Adrenal gland (tissue), 12 donors: Measurements from ENCODE around the gene NPPB. TPM values are rescaled to one million over a fixed set of nuclear protein-coding genes. Genes with fewer than 3 reads are reported as not detected.

ENCODE experiments used
- DNase-seq, 7 donors: peaks; one replicate each; pipeline ENCODE4 v3.0.0-alpha.2; 2019 to 2020
- H3K27ac ChIP-seq, 5 donors: fragments of 200-600 bp; sonication (generic) in 4 of 5; 1 replicate in 3 of 5; 2 replicates in 2 of 5; pipeline versions ENCODE4 v1.5.1 to v1.8.0; 2016 to 2020; ENCODE audit warnings: mild to moderate bottlenecking in 1 of 5
- H3K27me3 ChIP-seq: fragments of 200-600 bp; 2 replicates; pipeline ENCODE4 v1.8.0; 2021
- H3K36me3 ChIP-seq, 2 donors: fragments of 200-600 bp; replicated peaks in 1 of 2; 1 replicate in 1 of 2; 2 replicates in 1 of 2; pipeline versions ENCODE4 v1.5.1 to v1.8.0; 2018 to 2022
- H3K4me1 ChIP-seq, 2 donors: fragments of 200-600 bp; replicated peaks in 1 of 2; 1 replicate in 1 of 2; 2 replicates in 1 of 2; pipeline versions ENCODE4 v1.5.1 to v1.8.0; 2018 to 2021
- H3K4me3 ChIP-seq, 4 donors: fragments of 200-600 bp; sonication (generic) in 3 of 4; one replicate each; pipeline ENCODE4 v1.5.1; 2016 to 2018
- H3K9me3 ChIP-seq, 3 donors: fragments of 200-600 bp; sonication (generic) in 1 of 3; replicated peaks in 1 of 3; 1 replicate in 2 of 3; 2 replicates in 1 of 3; pipeline versions ENCODE4 v1.5.1 to v1.8.0; 2016 to 2021
- POLR2A ChIP-seq, 2 donors: fragments of 450-650 bp; IDR thresholded peaks; one replicate each; pipeline ENCODE4 v1.6.1; 2017; ENCODE audit warnings: antibody characterized with exemption in 2 of 2, mild to moderate bottlenecking in 2 of 2, moderate library complexity in 1 of 2
- WGBS, 4 donors: extraction: QIAGEN DNeasy Blood & Tissue Kit in 2 of 4; methylation state at CpG; one replicate each; pipeline versions ENCODE4 v1.1.5 to v1.1.7; 2013 to 2017; 5-methylcytosine and 5-hydroxymethylcytosine counted together
- intact Hi-C, 2 donors: fragments of 100-400 bp; cut with DNase I; formaldehyde crosslinking; loops; one replicate each; pipeline versions ENCODE4 v1.14.1 to v1.15.0; 2022 to 2023
- polyA plus RNA-seq, 3 donors: library from polyadenylated mRNA; stranded (reverse); fragments of 200-250 nt in 2 of 3; fragments of 350-450 nt in 1 of 3; fragmentation: Illumina TruSeq in 1 of 3; extraction: RNeasy Lipid Tissue Mini Kit (QIAGEN cat#74804) in 1 of 3; gene quantifications; one replicate each; pipeline ENCODE4 v1.2.3, GENCODE V29; 2013 to 2014
- total RNA-seq, 9 donors: library from RNA; depleted of rRNA in 4 of 9; stranded (reverse); fragments of >200 nt in 4 of 9; fragments of 120-200 nt in 1 of 9; fragmentation: NEBNext Ultra II Directional in 1 of 9; extraction: Animal tissue kit (Norgen Biotek cat#: 25700) in 1 of 9; gene quantifications; one replicate each; pipeline versions ENCODE4 v1.1.0 to v1.2.4, GENCODE V29; 2013 to 2023
- TF ChIP-seq, protein P1 (sequence below), 6 experiments: fragments of 450-650 bp in 4 of 6; fragments of 200-600 bp in 2 of 6; sonication (generic) in 1 of 6; IDR thresholded peaks; 1 replicate in 5 of 6; 2 replicates in 1 of 6; pipeline versions ENCODE4 v1.5.1 to v1.8.0; 2016 to 2021; ENCODE audit warnings: antibody characterized with exemption in 6 of 6, mild to moderate bottlenecking in 2 of 6, moderate library complexity in 1 of 6
- donor health status: healthy with polysubstance abuse.
- donor health status: Bipolar disorder and iron deficiency.
- donor health status: DM: yes; HTN: yes; CAD: no.
- donor health status: DM: no; HTN: no; CAD: no.
- donor health status: DM: no; HTN: no; CAD: no.
- donor health status: DM: yes; HTN: yes; CAD: no.

The NPPB gene
- total and polyA plus RNA-seq, 12 donors: 1.1 TPM; not detected in 11

GRCh38 chr1:11842154-11843041 lies 16.3 kb downstream of the NPPB start:
- DNase-seq: peak in 2 of 7 donors; percentile 37 to 50
- Histone ChIP-seq H3K27me3 (no peaks in the 10 kb centered on the region), H3K27ac (peak overlapping the region in 1 of 5 donors; percentile 23), H3K36me3 (peaks cover 0 to 61% of the 10 kb centered on the region in 2 donors), H3K9me3 (no peaks in the 10 kb centered on the region), H3K4me1 (peaks cover 0 to 13% of the 10 kb centered on the region in 2 donors), H3K4me3 (no peak overlapping the region)
- TF ChIP-seq POLR2A (IDR thresholded peaks at IDR 0.05): no peak
- TF ChIP-seq, protein P1, sequence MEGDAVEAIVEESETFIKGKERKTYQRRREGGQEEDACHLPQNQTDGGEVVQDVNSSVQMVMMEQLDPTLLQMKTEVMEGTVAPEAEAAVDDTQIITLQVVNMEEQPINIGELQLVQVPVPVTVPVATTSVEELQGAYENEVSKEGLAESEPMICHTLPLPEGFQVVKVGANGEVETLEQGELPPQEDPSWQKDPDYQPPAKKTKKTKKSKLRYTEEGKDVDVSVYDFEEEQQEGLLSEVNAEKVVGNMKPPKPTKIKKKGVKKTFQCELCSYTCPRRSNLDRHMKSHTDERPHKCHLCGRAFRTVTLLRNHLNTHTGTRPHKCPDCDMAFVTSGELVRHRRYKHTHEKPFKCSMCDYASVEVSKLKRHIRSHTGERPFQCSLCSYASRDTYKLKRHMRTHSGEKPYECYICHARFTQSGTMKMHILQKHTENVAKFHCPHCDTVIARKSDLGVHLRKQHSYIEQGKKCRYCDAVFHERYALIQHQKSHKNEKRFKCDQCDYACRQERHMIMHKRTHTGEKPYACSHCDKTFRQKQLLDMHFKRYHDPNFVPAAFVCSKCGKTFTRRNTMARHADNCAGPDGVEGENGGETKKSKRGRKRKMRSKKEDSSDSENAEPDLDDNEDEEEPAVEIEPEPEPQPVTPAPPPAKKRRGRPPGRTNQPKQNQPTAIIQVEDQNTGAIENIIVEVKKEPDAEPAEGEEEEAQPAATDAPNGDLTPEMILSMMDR (IDR thresholded peaks at IDR 0.05): no peak
- intact Hi-C loops: loop anchor here (10.0 kb wide), 1 partner anchor 122 kb away; no protein-coding TSS in a partner anchor
- 51 to 67% (median 62%) methylated on average over 18 to 19 of the region's 19 CpGs for WGBS, 4 donors

DNA sequence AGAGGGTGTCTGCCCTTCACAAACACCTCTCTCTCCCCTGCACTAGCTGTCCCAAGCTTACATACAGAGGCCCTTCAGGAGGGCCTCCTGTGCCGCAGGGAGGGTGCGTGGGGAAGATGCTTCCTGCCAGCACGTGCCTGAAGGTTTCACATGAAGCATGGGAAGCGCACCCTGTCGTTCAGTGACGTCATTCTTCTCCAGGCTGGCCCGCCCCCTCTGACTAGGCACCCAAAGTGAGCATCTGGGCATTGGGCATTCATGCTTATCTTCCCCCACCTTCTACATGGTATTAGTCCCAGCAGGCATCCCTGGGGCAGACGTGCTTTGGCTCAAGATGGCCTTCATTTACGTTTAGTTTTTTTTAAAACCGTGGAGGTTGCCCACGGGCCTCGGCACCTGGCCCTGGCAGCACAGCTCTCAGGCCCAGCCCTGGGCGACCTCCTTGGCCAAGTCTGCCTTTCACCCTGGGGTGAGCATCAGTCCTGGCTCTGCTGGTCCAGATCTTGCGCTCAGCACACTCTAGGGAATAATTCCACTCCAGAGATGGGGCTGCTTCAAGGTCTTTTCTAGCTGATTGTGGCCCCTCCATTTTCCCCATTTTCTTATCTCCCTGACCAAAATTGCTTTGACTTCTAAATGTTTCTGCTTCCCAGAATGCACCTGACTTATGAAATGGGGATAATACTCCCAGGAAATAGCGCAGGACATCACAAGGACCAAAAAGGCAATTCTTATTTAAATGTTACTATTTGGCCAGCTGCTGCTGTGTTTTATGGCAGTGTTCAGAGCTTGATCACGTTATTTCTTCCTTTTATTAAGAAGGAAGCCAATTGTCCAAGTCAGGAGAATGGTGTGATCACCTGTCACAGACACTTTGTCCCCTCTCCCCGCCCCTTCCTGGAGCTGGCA lies 17.2 kb downstream of the NPPB start:
- H3K4me1 ChIP-seq: peaks cover 0 to 13% of the 10 kb centered on the region in 2 donors
- H3K27me3 ChIP-seq: no peaks in the 10 kb centered on the region
- H3K36me3 ChIP-seq: peaks cover 0 to 70% of the 10 kb centered on the region in 2 donors
- TF ChIP-seq, protein P1 (IDR thresholded peaks at IDR 0.05): no peak
- TF ChIP-seq POLR2A (IDR thresholded peaks at IDR 0.05): no peak
- intact Hi-C loops: loop anchor here (10.0 kb wide), 1 partner anchor 123 kb away; no protein-coding TSS in a partner anchor
- H3K4me3 ChIP-seq: no peak overlapping the region
- peak overlapping the region in 1 of 5 donors; percentile 23 for H3K27ac ChIP-seq
- peak in 1 of 7 donors; percentile 66 for DNase-seq
- H3K9me3 ChIP-seq: no peaks in the 10 kb centered on the region
- WGBS, 4 donors: 63 to 71% (median 71%) methylated on average over 14 to 17 of the region's 17 CpGs

GRCh38 chr1:11839727-11840705 lies 18.7 kb downstream of the NPPB start:
- intact Hi-C loops: loop anchor here (5.0 to 10.0 kb wide), 2 partner anchors 57 to 125 kb away; no protein-coding TSS in a partner anchor
- no peak overlapping the region for H3K27ac ChIP-seq
- no peak for DNase-seq
- peaks cover 0 to 82% of the 10 kb centered on the region in 2 donors for H3K36me3 ChIP-seq
- WGBS, 4 donors: 86 to 91% (median 86%) methylated on average over 14 to 20 of the region's 20 CpGs
- TF ChIP-seq, protein P1 (IDR thresholded peaks at IDR 0.05): no peak
- TF ChIP-seq POLR2A (IDR thresholded peaks at IDR 0.05): no peak
- H3K4me1 ChIP-seq: peaks cover 0 to 13% of the 10 kb centered on the region in 2 donors
- no peaks in the 10 kb centered on the region for H3K9me3 ChIP-seq
- H3K4me3 ChIP-seq: no peak overlapping the region
- H3K27me3 ChIP-seq: no peaks in the 10 kb centered on the region
